Measurements from ENCODE around the gene B4GALT4.
"Not testable (repeated sequence)": the region's sequence is repeated elsewhere in the genome, so short reads cannot be mapped to it uniquely, and the experiment has no call there.

Gene B4GALT4

GRCh38 chr3:119240591-119241434, at the start of gene B4GALT4:
TSS of gene B4GALT4 (minus strand) at chr3:119240878. CDS start at chr3:119230099, 10,779 bp downstream.
- DNase-seq = peak; percentile 73

GRCh38 chr3:119289404-119289770, 48.7 kb upstream of the B4GALT4 start:
- DNase-seq = no peak

- no peak for DNase-seq
These were observed 48.2 kb upstream of the B4GALT4 start for GRCh38 chr3:119288669-119289403.

- DNase-seq = no peak
These were observed 39.0 kb upstream of the B4GALT4 start for GRCh38 chr3:119279584-119280243.

GRCh38 chr3:119279101-119279554, 38.5 kb upstream of the B4GALT4 start:
- no peak for DNase-seq

- no peak for DNase-seq
These were observed 36.0 kb upstream of the B4GALT4 start for GRCh38 chr3:119276680-119277079.

- DNase-seq = not testable (repeated sequence)
These were observed 29.5 kb upstream of the B4GALT4 start for GRCh38 chr3:119270212-119270611.

GRCh38 chr3:119261055-119261454, 20.4 kb upstream of the B4GALT4 start:
- DNase-seq = no peak

GRCh38 chr3:119259821-119260220, 19.1 kb upstream of the B4GALT4 start:
- DNase-seq = no peak

GRCh38 chr3:119258915-119259314, 18.2 kb upstream of the B4GALT4 start:
- DNase-seq = no peak

- DNase-seq = no peak
These were observed 17.2 kb upstream of the B4GALT4 start for GRCh38 chr3:119257654-119258410.

GRCh38 chr3:119257111-119257510, 16.4 kb upstream of the B4GALT4 start:
- DNase-seq = no peak

- no peak for DNase-seq
These were observed 14.5 kb upstream of the B4GALT4 start for GRCh38 chr3:119255214-119255613.

- no peak for DNase-seq
These were observed 5.1 kb upstream of the B4GALT4 start for GRCh38 chr3:119245778-119246177.

- no peak for DNase-seq
These were observed 3.0 kb upstream of the B4GALT4 start for GRCh38 chr3:119243712-119244111.

- not testable (repeated sequence) for DNase-seq
These were observed 2.4 kb upstream of the B4GALT4 start for GRCh38 chr3:119243058-119243529.

GRCh38 chr3:119242387-119243057, 1.8 kb upstream of the B4GALT4 start:
- DNase-seq = not testable (repeated sequence)

- no peak for DNase-seq
These were observed 532 bp downstream of the B4GALT4 start for GRCh38 chr3:119240101-119240590.

GRCh38 chr3:119239206-119239820, 1.4 kb downstream of the B4GALT4 start:
- DNase-seq = no peak

- no peak for DNase-seq
These were observed 2.3 kb downstream of the B4GALT4 start for GRCh38 chr3:119238363-119238762.

GRCh38 chr3:119237299-119237698, 3.4 kb downstream of the B4GALT4 start:
- no peak for DNase-seq
